D341Med (cell line): ENCODE measurements around the gene EFCAB8.
"Not testable (repeated sequence)": the region's sequence is repeated elsewhere in the genome, so short reads cannot be mapped to it uniquely, and the experiment has no call there.

Experiments
- DNase-seq: peaks from one replicate; pipeline ENCODE4 v3.0.0; 2012; ENCODE audit warnings: low spot score

The EFCAB8 gene

GRCh38 chr20:32841174-32841573, 17.5 kb upstream of the EFCAB8 start:
- DNase-seq, result no peak

- DNase-seq, result no peak
These were observed 17.1 kb upstream of the EFCAB8 start for GRCh38 chr20:32841632-32842031.

- DNase-seq, result no peak
These were observed 15.8 kb upstream of the EFCAB8 start for GRCh38 chr20:32842688-32843524.

- DNase-seq, result no peak
These were observed 12.9 kb upstream of the EFCAB8 start for GRCh38 chr20:32845786-32846185.

GRCh38 chr20:32846852-32847251, 11.9 kb upstream of the EFCAB8 start:
- DNase-seq, result no peak

GRCh38 chr20:32847964-32848363, 10.8 kb upstream of the EFCAB8 start:
- DNase-seq, result no peak

- no peak for DNase-seq
These were observed 9.9 kb upstream of the EFCAB8 start for GRCh38 chr20:32848846-32849245.

- DNase-seq, result no peak
These were observed 9.1 kb upstream of the EFCAB8 start for GRCh38 chr20:32849577-32849976.

- DNase-seq, result no peak
These were observed 3.3 kb upstream of the EFCAB8 start for GRCh38 chr20:32855387-32855786.

GRCh38 chr20:32858189-32858588, 534 bp upstream of the EFCAB8 start:
- no peak for DNase-seq

- DNase-seq, result no peak
These were observed 2.7 kb downstream of the EFCAB8 start for GRCh38 chr20:32861446-32861845.

- DNase-seq, result no peak
These were observed 10.8 kb downstream of the EFCAB8 start for GRCh38 chr20:32869562-32869961.

- DNase-seq, result not testable (repeated sequence)
These were observed 11.8 kb downstream of the EFCAB8 start for GRCh38 chr20:32870526-32870925.

GRCh38 chr20:32870985-32871384, 12.3 kb downstream of the EFCAB8 start:
- DNase-seq, result no peak

- no peak for DNase-seq
These were observed 13.0 kb downstream of the EFCAB8 start for GRCh38 chr20:32871627-32872160.

- DNase-seq, result no peak
These were observed 13.5 kb downstream of the EFCAB8 start for GRCh38 chr20:32872266-32872665.

- no peak for DNase-seq
These were observed 16.9 kb downstream of the EFCAB8 start for GRCh38 chr20:32875673-32876072.

- DNase-seq, result no peak
These were observed 18.8 kb downstream of the EFCAB8 start for GRCh38 chr20:32877507-32877906.

GRCh38 chr20:32878820-32879219, 20.1 kb downstream of the EFCAB8 start:
- DNase-seq, result no peak

GRCh38 chr20:32879538-32879937, 20.8 kb downstream of the EFCAB8 start:
- no peak for DNase-seq

GRCh38 chr20:32880635-32881034, 21.9 kb downstream of the EFCAB8 start:
- no peak for DNase-seq

- DNase-seq, result no peak
These were observed 24.4 kb downstream of the EFCAB8 start for GRCh38 chr20:32883081-32883480.

- DNase-seq, result no peak
These were observed 26.5 kb downstream of the EFCAB8 start for GRCh38 chr20:32885185-32885584.

GRCh38 chr20:32885952-32886351, 27.2 kb downstream of the EFCAB8 start:
- no peak for DNase-seq
